Memory B cell (primary cell): ENCODE measurements around the gene APBA2.
"Not testable (repeated sequence)": the region's sequence is repeated elsewhere in the genome, so short reads cannot be mapped to it uniquely, and the experiment has no call there.

Experiments used
- ATAC-seq: fragments of 150-1000 bp; cut with Tn5 transposase; 2 replicates; pipeline ENCODE4 v1.10.0; 2021; ENCODE audit warnings: low read depth, mild to moderate bottlenecking, moderate library complexity
- DNase-seq, 2 donors: peaks; one replicate each; pipeline ENCODE4 v3.0.0; 2022; ENCODE audit warnings: low spot score in 2 of 2
- H3K27ac Mint-ChIP-seq: one replicate; pipeline ENCODE4 v1.8.0; 2022; ENCODE audit warnings: mild to moderate bottlenecking, moderate library complexity, mixed read lengths
- H3K27me3 Mint-ChIP-seq: one replicate; pipeline ENCODE4 v1.8.0; 2022; ENCODE audit warnings: mixed read lengths
- H3K36me3 Mint-ChIP-seq: one replicate; pipeline ENCODE4 v1.8.0; 2022; ENCODE audit warnings: mild to moderate bottlenecking, mixed read lengths
- H3K4me1 Mint-ChIP-seq: one replicate; pipeline ENCODE4 v1.8.0; 2022; ENCODE audit warnings: mixed read lengths
- H3K4me3 Mint-ChIP-seq: one replicate; pipeline ENCODE4 v1.8.0; 2022; ENCODE audit warnings: mild to moderate bottlenecking, moderate library complexity, mixed read lengths
- H3K9me3 Mint-ChIP-seq: one replicate; pipeline ENCODE4 v1.8.0; 2022; ENCODE audit warnings: mixed read lengths

APBA2 gene

GRCh38 chr15:29140475-29141307 lies 254.9 kb downstream of the APBA2 start:
- Mint-ChIP-seq H3K36me3 (no peaks in the 10 kb centered on the region), H3K4me3 (no peak overlapping the region), H3K27me3 (peaks cover 17% of the 10 kb centered on the region), H3K4me1 (peaks cover 6% of the 10 kb centered on the region), H3K27ac (no peak overlapping the region), H3K9me3 (no peaks in the 10 kb centered on the region)
- ATAC-seq = no peak
- no peak for DNase-seq

- Mint-ChIP-seq H3K9me3 (no peaks in the 10 kb centered on the region), H3K4me3 (no peak overlapping the region), H3K36me3 (no peaks in the 10 kb centered on the region), H3K27ac (no peak overlapping the region), H3K27me3 (peaks cover 17% of the 10 kb centered on the region), H3K4me1 (peaks cover 6% of the 10 kb centered on the region)
- no peak for ATAC-seq
- no peak for DNase-seq
Observed at GRCh38 chr15:29141308-29142128, 255.7 kb downstream of the APBA2 start.

GRCh38 chr15:29142129-29142747 lies 256.5 kb downstream of the APBA2 start:
- DNase-seq (no peak), ATAC-seq (no peak)
- Mint-ChIP-seq H3K4me3 (no peak overlapping the region), H3K27ac (no peak overlapping the region), H3K4me1 (peaks cover 6% of the 10 kb centered on the region), H3K9me3 (no peaks in the 10 kb centered on the region), H3K36me3 (no peaks in the 10 kb centered on the region), H3K27me3 (peaks cover 17% of the 10 kb centered on the region)

GRCh38 chr15:29143293-29143692 lies 257.5 kb downstream of the APBA2 start:
- ATAC-seq (no peak), DNase-seq (no peak)
- Mint-ChIP-seq H3K36me3 (no peaks in the 10 kb centered on the region), H3K9me3 (no peaks in the 10 kb centered on the region), H3K27ac (no peak overlapping the region), H3K27me3 (peaks cover 16% of the 10 kb centered on the region), H3K4me1 (peaks cover 6% of the 10 kb centered on the region), H3K4me3 (no peak overlapping the region)

- no peak for ATAC-seq
- Mint-ChIP-seq H3K4me3 (no peak overlapping the region), H3K36me3 (no peaks in the 10 kb centered on the region)
Observed at GRCh38 chr15:29143909-29144635, 258.3 kb downstream of the APBA2 start.

GRCh38 chr15:29149738-29150075 lies 263.9 kb downstream of the APBA2 start:
- H3K36me3 Mint-ChIP-seq = no peaks in the 10 kb centered on the region
- no peak overlapping the region for H3K4me3 Mint-ChIP-seq
- H3K9me3 Mint-ChIP-seq = peaks cover 3% of the 10 kb centered on the region
- no peak for ATAC-seq
- no peak for DNase-seq
- H3K4me1 Mint-ChIP-seq = no peaks in the 10 kb centered on the region
- no peak overlapping the region for H3K27ac Mint-ChIP-seq
- no peaks in the 10 kb centered on the region for H3K27me3 Mint-ChIP-seq

More at GRCh38 chr15:29143909-29144635, 258.3 kb downstream of the APBA2 start:
- Mint-ChIP-seq H3K27me3 (peaks cover 12% of the 10 kb centered on the region), H3K4me1 (peaks cover 6% of the 10 kb centered on the region), H3K27ac (no peak overlapping the region), H3K9me3 (no peaks in the 10 kb centered on the region)
- DNase-seq = no peak

GRCh38 chr15:29150515-29151483 lies 265.0 kb downstream of the APBA2 start:
- peaks cover 3% of the 10 kb centered on the region for H3K27me3 Mint-ChIP-seq
- H3K4me1 Mint-ChIP-seq = no peaks in the 10 kb centered on the region
- no peak overlapping the region for H3K27ac Mint-ChIP-seq
- H3K36me3 Mint-ChIP-seq = no peaks in the 10 kb centered on the region
- no peak overlapping the region for H3K4me3 Mint-ChIP-seq
- DNase-seq (no peak), ATAC-seq (no peak)
- peaks cover 3% of the 10 kb centered on the region for H3K9me3 Mint-ChIP-seq

- Mint-ChIP-seq H3K27ac (no peak overlapping the region), H3K27me3 (peaks cover 6% of the 10 kb centered on the region), H3K36me3 (no peaks in the 10 kb centered on the region), H3K4me1 (no peaks in the 10 kb centered on the region), H3K4me3 (no peak overlapping the region), H3K9me3 (peaks cover 3% of the 10 kb centered on the region)
- DNase-seq (no peak), ATAC-seq (no peak)
Observed at GRCh38 chr15:29151484-29151857, 265.7 kb downstream of the APBA2 start.

- Mint-ChIP-seq H3K27ac (no peak overlapping the region), H3K4me3 (no peak overlapping the region), H3K27me3 (peaks cover 11% of the 10 kb centered on the region), H3K4me1 (no peaks in the 10 kb centered on the region), H3K36me3 (no peaks in the 10 kb centered on the region), H3K9me3 (peaks cover 3% of the 10 kb centered on the region)
- ATAC-seq (no peak), DNase-seq (no peak)
Observed at GRCh38 chr15:29156521-29156920, 270.7 kb downstream of the APBA2 start.

GRCh38 chr15:29159771-29160455 lies 274.1 kb downstream of the APBA2 start:
- H3K27ac Mint-ChIP-seq = no peak overlapping the region
- H3K4me1 Mint-ChIP-seq = no peaks in the 10 kb centered on the region

GRCh38 chr15:29162411-29162810 lies 276.6 kb downstream of the APBA2 start:
- no peaks in the 10 kb centered on the region for H3K4me1 Mint-ChIP-seq
- no peak overlapping the region for H3K27ac Mint-ChIP-seq
- H3K4me3 Mint-ChIP-seq = no peak overlapping the region
- H3K36me3 Mint-ChIP-seq = no peaks in the 10 kb centered on the region
- ATAC-seq (no peak), DNase-seq (no peak)
- peaks cover 2% of the 10 kb centered on the region for H3K27me3 Mint-ChIP-seq
- peaks cover 12% of the 10 kb centered on the region for H3K9me3 Mint-ChIP-seq

More at GRCh38 chr15:29159771-29160455, 274.1 kb downstream of the APBA2 start:
- Mint-ChIP-seq H3K4me3 (no peak overlapping the region), H3K9me3 (peaks cover 11% of the 10 kb centered on the region), H3K36me3 (no peaks in the 10 kb centered on the region), H3K27me3 (peaks cover 11% of the 10 kb centered on the region)
- no peak for ATAC-seq
- DNase-seq = no peak

GRCh38 chr15:29167122-29167521 lies 281.3 kb downstream of the APBA2 start:
- not testable (repeated sequence) for ATAC-seq, DNase-seq, H3K4me3 Mint-ChIP-seq, H3K27ac Mint-ChIP-seq, H3K36me3 Mint-ChIP-seq, H3K27me3 Mint-ChIP-seq, H3K4me1 Mint-ChIP-seq
- H3K9me3 Mint-ChIP-seq = peaks cover 10% of the 10 kb centered on the region
